Measurements from ENCODE around the gene TAF5.
"Not testable (repeated sequence)": the region's sequence is repeated elsewhere in the genome, so short reads cannot be mapped to it uniquely, and the experiment has no call there.

Gene TAF5

DNA sequence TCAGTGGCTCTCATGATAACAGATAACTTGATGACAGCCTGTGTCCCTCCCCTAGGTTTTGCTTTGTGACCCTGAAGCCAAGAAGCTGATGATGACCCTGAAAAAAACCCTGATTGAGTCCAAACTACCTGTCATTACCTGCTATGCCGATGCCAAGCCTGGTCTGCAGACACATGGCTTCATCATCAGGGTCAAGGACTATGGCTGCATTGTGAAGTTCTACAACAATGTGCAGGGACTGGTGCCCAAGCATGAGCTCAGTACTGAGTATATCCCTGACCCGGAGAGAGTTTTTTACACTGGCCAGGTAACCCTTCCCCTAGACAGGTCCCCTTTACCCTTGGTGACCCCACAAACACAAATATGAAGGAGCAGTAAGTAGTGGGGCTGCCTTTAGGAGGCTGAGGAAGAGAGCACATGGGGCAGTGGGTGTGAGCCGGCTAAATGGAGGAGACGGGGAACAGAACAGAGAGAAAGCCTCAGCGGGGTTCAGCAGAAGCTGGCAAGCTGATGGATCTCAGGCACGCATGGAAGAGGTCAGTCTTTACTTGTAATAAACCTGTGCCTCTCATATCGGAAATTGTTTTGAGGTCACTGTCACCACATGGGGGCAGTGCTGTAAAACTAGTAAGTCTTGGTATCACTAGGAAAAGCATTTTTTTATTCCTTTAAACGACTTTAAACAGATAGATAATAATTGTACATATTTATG lies 48.8 kb downstream of the TAF5 start:
- H3K27me3 ChIP-seq (replicated peaks; ENCODE audit: control insufficient read depth, insufficient read depth, low read length) = no peaks in the 10 kb centered on the region
- no peaks in the 10 kb centered on the region for H3K9me3 ChIP-seq (ENCODE audit: control insufficient read depth, low read length)
- H3K36me3 ChIP-seq (ENCODE audit: control insufficient read depth, insufficient read depth, low read length, severe bottlenecking) = peaks cover 95% of the 10 kb centered on the region
- H3K4me1 ChIP-seq (ENCODE audit: control insufficient read depth, insufficient read depth, low read length) = peaks cover 22% of the 10 kb centered on the region
- DNase-seq (ENCODE audit: low read depth) = peak; percentile 81
- H3K9ac ChIP-seq (ENCODE audit: low read length) = no peak overlapping the region
- no peak overlapping the region for H3K4me3 ChIP-seq (ENCODE audit: low read length)

DNA sequence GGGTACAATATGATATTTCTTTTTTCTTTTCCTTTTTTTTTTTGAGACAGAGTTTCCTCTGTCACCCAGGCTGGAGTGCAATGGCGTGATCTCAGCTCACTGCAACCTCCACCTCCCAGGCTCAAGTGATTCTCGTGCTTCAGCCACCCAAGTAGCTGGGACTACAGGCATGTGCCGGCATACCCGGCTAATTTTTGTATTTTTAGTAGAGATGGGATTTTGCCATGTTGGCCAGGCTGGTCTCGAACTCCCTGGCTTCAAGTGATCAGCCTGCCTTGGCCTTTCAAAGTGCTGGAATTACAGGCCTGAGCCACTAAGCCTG lies 49.3 kb downstream of the TAF5 start:
- Histone ChIP-seq H3K36me3 (ENCODE audit: control insufficient read depth, insufficient read depth, low read length, severe bottlenecking) (peaks cover 91% of the 10 kb centered on the region), H3K4me1 (ENCODE audit: control insufficient read depth, insufficient read depth, low read length) (peaks cover 22% of the 10 kb centered on the region)
- not testable (repeated sequence) for DNase-seq (ENCODE audit: low read depth); H3K4me3 ChIP-seq (ENCODE audit: low read length); H3K9me3 ChIP-seq (ENCODE audit: control insufficient read depth, low read length); H3K27me3 ChIP-seq (replicated peaks; ENCODE audit: control insufficient read depth, insufficient read depth, low read length); H3K9ac ChIP-seq (ENCODE audit: low read length)

DNA sequence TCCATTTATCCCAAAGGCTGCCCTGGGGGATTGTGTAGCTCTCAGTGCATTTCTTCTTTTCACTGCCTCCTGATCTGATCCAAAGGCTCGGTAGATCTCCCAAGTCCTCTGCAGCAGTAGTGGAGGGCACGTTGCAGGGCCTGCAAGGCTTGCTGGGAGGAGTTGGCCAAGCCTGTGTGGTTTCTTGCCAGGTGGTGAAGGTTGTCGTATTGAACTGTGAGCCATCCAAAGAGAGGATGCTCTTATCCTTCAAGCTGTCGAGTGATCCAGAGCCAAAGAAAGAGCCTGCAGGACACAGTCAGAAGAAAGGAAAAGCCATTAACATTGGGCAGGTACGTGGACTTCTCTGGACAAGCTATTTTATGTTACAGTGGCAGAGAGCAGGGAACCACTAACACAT lies 49.8 kb downstream of the TAF5 start:
- Histone ChIP-seq H3K9me3 (ENCODE audit: control insufficient read depth, low read length) (no peaks in the 10 kb centered on the region), H3K27me3 (replicated peaks; ENCODE audit: control insufficient read depth, insufficient read depth, low read length) (no peaks in the 10 kb centered on the region), H3K9ac (ENCODE audit: low read length) (no peak overlapping the region), H3K4me3 (ENCODE audit: low read length) (no peak overlapping the region), H3K4me1 (ENCODE audit: control insufficient read depth, insufficient read depth, low read length) (peaks cover 22% of the 10 kb centered on the region), H3K36me3 (ENCODE audit: control insufficient read depth, insufficient read depth, low read length, severe bottlenecking) (peaks cover 92% of the 10 kb centered on the region)
- no peak for DNase-seq (ENCODE audit: low read depth)

DNA sequence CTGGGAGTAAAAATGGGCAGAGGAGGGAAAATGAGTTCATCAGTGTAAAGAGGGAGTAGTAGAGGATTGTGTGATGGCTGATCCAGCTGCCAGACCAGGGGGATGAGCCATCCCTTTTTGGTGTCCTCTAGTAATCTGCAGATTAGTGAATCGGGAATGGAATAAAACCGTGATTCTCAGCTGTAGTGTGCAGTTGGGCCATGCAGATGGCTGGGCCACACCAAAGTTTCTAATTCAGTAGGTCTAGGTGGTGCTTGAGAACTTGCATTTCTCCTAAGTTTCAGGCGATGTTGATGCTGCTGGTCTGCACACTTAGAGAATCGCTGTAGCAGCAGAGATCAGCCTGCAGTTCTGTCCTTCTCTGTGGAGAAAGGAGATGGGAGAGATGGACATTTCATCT lies 51.3 kb downstream of the TAF5 start:
- no peaks in the 10 kb centered on the region for H3K9me3 ChIP-seq (ENCODE audit: control insufficient read depth, low read length)
- H3K4me1 ChIP-seq (ENCODE audit: control insufficient read depth, insufficient read depth, low read length) = peaks cover 18% of the 10 kb centered on the region
- H3K27me3 ChIP-seq (replicated peaks; ENCODE audit: control insufficient read depth, insufficient read depth, low read length) = no peaks in the 10 kb centered on the region
- peaks cover 92% of the 10 kb centered on the region for H3K36me3 ChIP-seq (ENCODE audit: control insufficient read depth, insufficient read depth, low read length, severe bottlenecking)
- no peak overlapping the region for H3K9ac ChIP-seq (ENCODE audit: low read length)
- no peak for DNase-seq (ENCODE audit: low read depth)
- H3K4me3 ChIP-seq (ENCODE audit: low read length) = no peak overlapping the region

DNA sequence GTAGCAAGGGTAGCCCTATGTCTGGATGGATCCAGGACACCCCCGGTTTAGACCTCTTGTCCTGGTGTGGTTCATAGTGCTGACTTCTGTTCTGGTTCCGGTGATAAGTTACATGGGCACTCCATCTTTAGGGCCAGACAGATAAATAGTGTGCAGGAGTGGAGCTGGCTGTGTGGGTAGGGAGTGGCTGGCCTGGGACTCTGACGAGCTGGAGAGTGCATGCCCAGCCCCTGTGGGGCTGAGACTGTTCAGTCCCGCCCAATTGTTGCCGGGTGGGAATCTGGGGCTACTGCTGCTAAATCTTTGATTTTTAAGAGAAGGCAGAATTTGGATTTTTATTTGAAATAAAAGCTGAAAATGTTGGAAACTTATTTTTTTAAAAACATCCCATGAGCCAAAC lies 56.0 kb downstream of the TAF5 start:
- Histone ChIP-seq H3K9me3 (ENCODE audit: control insufficient read depth, low read length) (no peaks in the 10 kb centered on the region), H3K27me3 (replicated peaks; ENCODE audit: control insufficient read depth, insufficient read depth, low read length) (no peaks in the 10 kb centered on the region), H3K4me3 (ENCODE audit: low read length) (no peak overlapping the region), H3K9ac (ENCODE audit: low read length) (no peak overlapping the region), H3K36me3 (ENCODE audit: control insufficient read depth, insufficient read depth, low read length, severe bottlenecking) (peaks cover 89% of the 10 kb centered on the region), H3K4me1 (ENCODE audit: control insufficient read depth, insufficient read depth, low read length) (no peaks in the 10 kb centered on the region)
- no peak for DNase-seq (ENCODE audit: low read depth)

DNA sequence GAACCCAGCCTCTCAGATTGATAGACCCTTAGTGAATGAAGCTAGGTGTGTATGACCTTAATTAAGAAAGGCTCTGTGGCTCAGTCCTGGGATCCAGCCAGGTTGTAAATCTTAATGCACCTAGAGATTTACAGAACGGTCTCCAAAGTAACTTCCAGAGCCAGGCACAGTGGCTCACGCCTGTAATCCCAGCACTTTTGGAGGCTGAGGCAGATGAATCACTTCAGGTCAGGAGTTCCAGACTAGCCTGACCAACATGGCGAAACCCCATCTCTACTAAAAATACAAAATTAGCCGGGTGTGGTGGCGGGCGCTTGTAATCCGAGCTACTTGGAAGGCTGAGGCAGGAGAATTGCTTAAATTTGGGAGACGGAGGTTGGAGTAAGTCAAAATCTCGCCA lies 60.1 kb downstream of the TAF5 start:
- no peaks in the 10 kb centered on the region for H3K27me3 ChIP-seq (replicated peaks; ENCODE audit: control insufficient read depth, insufficient read depth, low read length)
- no peaks in the 10 kb centered on the region for H3K9me3 ChIP-seq (ENCODE audit: control insufficient read depth, low read length)
- peaks cover 88% of the 10 kb centered on the region for H3K36me3 ChIP-seq (ENCODE audit: control insufficient read depth, insufficient read depth, low read length, severe bottlenecking)
- no peak overlapping the region for H3K4me3 ChIP-seq (ENCODE audit: low read length)
- no peak overlapping the region for H3K9ac ChIP-seq (ENCODE audit: low read length)
- DNase-seq (ENCODE audit: low read depth) = no peak
- H3K4me1 ChIP-seq (ENCODE audit: control insufficient read depth, insufficient read depth, low read length) = no peaks in the 10 kb centered on the region

DNA sequence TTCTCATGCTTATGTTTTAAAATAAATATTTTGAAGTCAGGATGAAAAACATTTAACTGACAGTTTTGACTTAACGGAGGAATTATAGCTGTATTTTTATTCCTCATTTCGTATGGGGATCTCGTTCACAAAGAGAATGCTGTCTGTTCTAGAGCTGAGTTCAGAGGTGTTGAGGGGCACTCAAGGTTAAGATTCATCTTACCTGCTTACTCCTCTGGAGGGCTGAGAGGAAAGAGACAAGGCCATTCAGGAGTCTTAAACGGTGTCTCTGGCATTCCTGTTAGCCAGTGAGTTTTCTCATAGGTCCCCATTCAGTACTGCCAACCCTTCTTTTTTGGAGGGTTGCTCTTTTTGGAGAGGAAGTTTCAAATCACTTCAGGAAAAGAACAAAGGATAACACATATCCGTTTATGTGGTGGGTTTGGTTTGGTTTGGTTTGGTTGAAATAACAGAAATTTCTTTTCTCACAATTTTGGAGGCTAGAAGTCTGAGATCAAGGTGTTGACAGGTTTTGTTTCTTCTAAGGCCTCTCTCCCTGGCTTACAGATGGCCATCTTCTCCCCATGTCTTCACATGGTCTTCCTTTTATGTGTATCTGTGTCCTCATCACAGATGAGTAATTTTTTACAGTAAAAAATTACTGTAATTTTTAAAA lies 61.3 kb downstream of the TAF5 start:
- H3K9me3 ChIP-seq (ENCODE audit: control insufficient read depth, low read length) = no peaks in the 10 kb centered on the region
- DNase-seq (ENCODE audit: low read depth) = no peak
- H3K36me3 ChIP-seq (ENCODE audit: control insufficient read depth, insufficient read depth, low read length, severe bottlenecking) = peaks cover 78% of the 10 kb centered on the region
- H3K4me3 ChIP-seq (ENCODE audit: low read length) = no peak overlapping the region
- no peaks in the 10 kb centered on the region for H3K27me3 ChIP-seq (replicated peaks; ENCODE audit: control insufficient read depth, insufficient read depth, low read length)
- peaks cover 9% of the 10 kb centered on the region for H3K4me1 ChIP-seq (ENCODE audit: control insufficient read depth, insufficient read depth, low read length)
- no peak overlapping the region for H3K9ac ChIP-seq (ENCODE audit: low read length)

DNA sequence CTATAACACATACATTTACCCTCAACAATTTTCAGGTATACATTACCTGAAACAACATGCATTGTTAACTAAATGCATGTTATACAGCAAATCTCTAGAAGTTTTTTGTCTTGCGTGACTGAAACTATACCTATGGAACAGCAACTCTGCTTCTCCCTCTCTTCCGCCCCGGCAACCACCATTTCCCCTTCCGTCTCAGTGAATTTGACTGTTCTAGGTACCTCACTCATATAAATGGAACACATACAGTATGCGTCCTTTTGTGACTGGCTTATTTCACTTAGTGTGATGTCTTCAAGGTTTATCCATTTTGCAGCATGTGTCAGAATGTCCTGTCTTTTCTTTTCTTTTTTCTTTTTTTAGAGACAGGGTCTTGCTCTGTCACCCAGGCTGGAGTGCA lies 61.9 kb downstream of the TAF5 start:
- peaks cover 77% of the 10 kb centered on the region for H3K36me3 ChIP-seq (ENCODE audit: control insufficient read depth, insufficient read depth, low read length, severe bottlenecking)
- H3K4me3 ChIP-seq (ENCODE audit: low read length) = no peak overlapping the region
- no peak overlapping the region for H3K9ac ChIP-seq (ENCODE audit: low read length)
- peaks cover 14% of the 10 kb centered on the region for H3K4me1 ChIP-seq (ENCODE audit: control insufficient read depth, insufficient read depth, low read length)
- no peaks in the 10 kb centered on the region for H3K27me3 ChIP-seq (replicated peaks; ENCODE audit: control insufficient read depth, insufficient read depth, low read length)
- DNase-seq (ENCODE audit: low read depth) = no peak
- no peaks in the 10 kb centered on the region for H3K9me3 ChIP-seq (ENCODE audit: control insufficient read depth, low read length)

DNA sequence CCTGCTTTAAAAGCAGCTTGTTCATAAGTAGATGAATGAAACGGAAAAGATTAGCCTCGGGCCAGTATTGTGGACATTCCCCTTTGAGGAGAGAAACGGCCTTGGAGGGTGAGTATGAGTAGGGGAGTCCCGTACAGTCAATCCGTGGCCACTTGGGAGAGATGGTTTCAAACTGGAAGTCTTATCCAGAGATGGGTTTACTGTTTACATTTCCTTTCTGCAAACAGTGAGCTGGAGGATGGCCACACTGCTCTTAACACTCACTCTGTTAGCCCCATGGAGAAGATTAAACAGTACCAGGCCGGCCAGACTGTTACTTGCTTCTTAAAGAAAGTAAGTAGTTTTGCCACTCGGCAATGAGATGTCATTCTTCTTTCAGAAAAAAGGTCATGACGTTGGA lies 64.1 kb downstream of the TAF5 start:
- DNase-seq (ENCODE audit: low read depth) = no peak
- Histone ChIP-seq H3K36me3 (ENCODE audit: control insufficient read depth, insufficient read depth, low read length, severe bottlenecking) (peaks cover 82% of the 10 kb centered on the region), H3K4me1 (ENCODE audit: control insufficient read depth, insufficient read depth, low read length) (peaks cover 14% of the 10 kb centered on the region), H3K9ac (ENCODE audit: low read length) (no peak overlapping the region), H3K27me3 (replicated peaks; ENCODE audit: control insufficient read depth, insufficient read depth, low read length) (no peaks in the 10 kb centered on the region), H3K9me3 (ENCODE audit: control insufficient read depth, low read length) (no peaks in the 10 kb centered on the region), H3K4me3 (ENCODE audit: low read length) (no peak overlapping the region)

DNA sequence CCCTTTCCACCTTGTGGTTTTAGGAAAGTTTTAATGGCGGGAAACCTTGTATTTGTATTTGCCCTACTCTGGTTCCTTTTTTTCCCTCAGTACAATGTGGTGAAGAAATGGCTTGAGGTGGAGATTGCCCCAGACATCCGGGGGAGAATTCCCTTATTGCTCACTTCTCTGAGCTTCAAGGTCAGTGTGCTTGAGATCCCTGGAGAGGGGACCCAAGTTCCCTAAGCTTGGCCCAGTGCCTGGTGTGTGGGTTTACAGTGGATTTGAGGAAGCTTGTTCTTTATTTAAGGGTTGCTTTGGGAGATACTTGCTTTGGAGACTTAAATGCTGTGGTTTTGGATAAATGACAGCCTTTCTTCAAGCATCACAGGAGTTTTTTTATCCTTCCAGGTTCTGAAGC lies 66.1 kb downstream of the TAF5 start:
- Histone ChIP-seq H3K4me1 (ENCODE audit: control insufficient read depth, insufficient read depth, low read length) (peaks cover 14% of the 10 kb centered on the region), H3K36me3 (ENCODE audit: control insufficient read depth, insufficient read depth, low read length, severe bottlenecking) (peaks cover 79% of the 10 kb centered on the region), H3K27me3 (replicated peaks; ENCODE audit: control insufficient read depth, insufficient read depth, low read length) (no peaks in the 10 kb centered on the region), H3K9me3 (ENCODE audit: control insufficient read depth, low read length) (no peaks in the 10 kb centered on the region), H3K4me3 (ENCODE audit: low read length) (no peak overlapping the region), H3K9ac (ENCODE audit: low read length) (no peak overlapping the region)
- peak; percentile 12 for DNase-seq (ENCODE audit: low read depth)
